Nephron progenitor cell (in vitro differentiated cells): Measurements from ENCODE around the gene DUOX1.
A peak's percentile ranks its signal among the peaks of the same experiment; 100 is the strongest.

Source experiments
- DNase-seq: peaks from one replicate; pipeline ENCODE4 v3.0.0; 2021
- H3K27ac Mint-ChIP-seq: 2 replicates; pipeline ENCODE4 v1.8.0; 2021; ENCODE audit warnings: mild to moderate bottlenecking, moderate library complexity, mixed read lengths
- H3K27me3 Mint-ChIP-seq: 2 replicates; pipeline ENCODE4 v1.8.0; 2021; ENCODE audit warnings: mild to moderate bottlenecking, low read depth, mixed read lengths; ENCODE audit not compliant: poor library complexity
- H3K36me3 Mint-ChIP-seq: 2 replicates; pipeline ENCODE4 v1.8.0; 2021; ENCODE audit warnings: low read depth, mixed read lengths
- H3K4me1 Mint-ChIP-seq: 2 replicates; pipeline ENCODE4 v1.8.0; 2021; ENCODE audit warnings: mixed read lengths
- H3K4me3 Mint-ChIP-seq: 2 replicates; pipeline ENCODE4 v1.8.0; 2021; ENCODE audit warnings: mild to moderate bottlenecking, moderate library complexity, mixed read lengths
- H3K9me3 Mint-ChIP-seq: 2 replicates; pipeline ENCODE4 v1.8.0; 2021; ENCODE audit warnings: mild to moderate bottlenecking, moderate library complexity, mixed read lengths
- CTCF ChIP-seq: fragments of 200-600 bp; sonication (generic); IDR thresholded peaks from 2 replicates; pipeline ENCODE4 v1.5.0; 2021; ENCODE audit warnings: antibody characterized with exemption

The DUOX1 gene

DNA sequence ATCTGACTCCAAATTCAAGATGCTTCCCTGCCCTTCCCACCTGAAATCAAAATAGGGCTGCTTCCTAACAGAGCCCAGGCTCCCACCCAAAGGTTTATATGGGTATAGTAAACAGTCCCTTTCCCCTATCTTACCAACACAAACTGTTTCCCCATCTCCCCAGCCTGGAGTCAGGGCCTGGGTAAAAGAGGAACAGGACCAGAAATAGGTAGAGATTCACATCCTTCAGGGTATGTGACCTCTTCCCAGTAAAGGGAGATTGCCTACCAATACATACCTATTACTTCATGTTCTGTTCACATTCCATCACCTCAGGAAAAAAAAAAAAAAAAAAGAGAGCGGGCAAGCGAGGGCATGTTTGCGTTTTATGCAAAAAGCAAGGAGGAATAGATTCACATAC lies 67.7 kb downstream of the DUOX1 start:
- H3K27me3 Mint-ChIP-seq = peaks cover 9% of the 10 kb centered on the region
- no peak for DNase-seq
- H3K27ac Mint-ChIP-seq = no peak overlapping the region
- H3K36me3 Mint-ChIP-seq = no peaks in the 10 kb centered on the region
- H3K9me3 Mint-ChIP-seq = no peaks in the 10 kb centered on the region
- no peak for TF ChIP-seq CTCF
- H3K4me1 Mint-ChIP-seq = peaks cover 14% of the 10 kb centered on the region
- no peak overlapping the region for H3K4me3 Mint-ChIP-seq

GRCh38 chr15:45198337-45199135 lies 68.7 kb downstream of the DUOX1 start:
- Mint-ChIP-seq H3K36me3 (no peaks in the 10 kb centered on the region), H3K27ac (peak overlapping the region; percentile 76), H3K4me1 (peaks cover 9% of the 10 kb centered on the region)

GRCh38 chr15:45199136-45199810 lies 69.5 kb downstream of the DUOX1 start:
- Mint-ChIP-seq H3K4me3 (no peak overlapping the region), H3K27ac (no peak overlapping the region), H3K4me1 (peaks cover 8% of the 10 kb centered on the region), H3K27me3 (peaks cover 10% of the 10 kb centered on the region), H3K36me3 (no peaks in the 10 kb centered on the region), H3K9me3 (no peaks in the 10 kb centered on the region)
- no peak for TF ChIP-seq CTCF
- no peak for DNase-seq

More at GRCh38 chr15:45198337-45199135, 68.7 kb downstream of the DUOX1 start:
- H3K4me3 Mint-ChIP-seq = no peak overlapping the region
- DNase-seq = peak; percentile 87
- peak; percentile 46 for TF ChIP-seq CTCF
- H3K27me3 Mint-ChIP-seq = peaks cover 12% of the 10 kb centered on the region
- H3K9me3 Mint-ChIP-seq = no peaks in the 10 kb centered on the region

GRCh38 chr15:45200001-45200798 lies 70.4 kb downstream of the DUOX1 start:
- H3K27me3 Mint-ChIP-seq = peaks cover 10% of the 10 kb centered on the region
- no peaks in the 10 kb centered on the region for H3K9me3 Mint-ChIP-seq
- no peak overlapping the region for H3K27ac Mint-ChIP-seq
- TF ChIP-seq CTCF = no peak
- H3K4me3 Mint-ChIP-seq = no peak overlapping the region
- peak; percentile 97 for DNase-seq
- H3K36me3 Mint-ChIP-seq = no peaks in the 10 kb centered on the region
- H3K4me1 Mint-ChIP-seq = peaks cover 8% of the 10 kb centered on the region

GRCh38 chr15:45200799-45201556 lies 71.2 kb downstream of the DUOX1 start:
- no peak for TF ChIP-seq CTCF
- Mint-ChIP-seq H3K27ac (no peak overlapping the region), H3K4me1 (peaks cover 8% of the 10 kb centered on the region)

More at GRCh38 chr15:45200799-45201556, 71.2 kb downstream of the DUOX1 start:
- H3K4me3 Mint-ChIP-seq = no peak overlapping the region
- peak; percentile 84 for DNase-seq
- H3K9me3 Mint-ChIP-seq = no peaks in the 10 kb centered on the region
- peaks cover 15% of the 10 kb centered on the region for H3K27me3 Mint-ChIP-seq
- H3K36me3 Mint-ChIP-seq = no peaks in the 10 kb centered on the region
